GM18520 (cell line): ENCODE data around the gene MAP3K5.
"Not testable (repeated sequence)": the region's sequence is repeated elsewhere in the genome, so short reads cannot be mapped to it uniquely, and the experiment has no call there.

Experiments
- ATAC-seq: cut with Tn5 transposase; IDR thresholded peaks from one replicate; pipeline ENCODE4 v1.9.1; 2021; ENCODE audit not compliant: unreplicated experiment

Gene MAP3K5

DNA sequence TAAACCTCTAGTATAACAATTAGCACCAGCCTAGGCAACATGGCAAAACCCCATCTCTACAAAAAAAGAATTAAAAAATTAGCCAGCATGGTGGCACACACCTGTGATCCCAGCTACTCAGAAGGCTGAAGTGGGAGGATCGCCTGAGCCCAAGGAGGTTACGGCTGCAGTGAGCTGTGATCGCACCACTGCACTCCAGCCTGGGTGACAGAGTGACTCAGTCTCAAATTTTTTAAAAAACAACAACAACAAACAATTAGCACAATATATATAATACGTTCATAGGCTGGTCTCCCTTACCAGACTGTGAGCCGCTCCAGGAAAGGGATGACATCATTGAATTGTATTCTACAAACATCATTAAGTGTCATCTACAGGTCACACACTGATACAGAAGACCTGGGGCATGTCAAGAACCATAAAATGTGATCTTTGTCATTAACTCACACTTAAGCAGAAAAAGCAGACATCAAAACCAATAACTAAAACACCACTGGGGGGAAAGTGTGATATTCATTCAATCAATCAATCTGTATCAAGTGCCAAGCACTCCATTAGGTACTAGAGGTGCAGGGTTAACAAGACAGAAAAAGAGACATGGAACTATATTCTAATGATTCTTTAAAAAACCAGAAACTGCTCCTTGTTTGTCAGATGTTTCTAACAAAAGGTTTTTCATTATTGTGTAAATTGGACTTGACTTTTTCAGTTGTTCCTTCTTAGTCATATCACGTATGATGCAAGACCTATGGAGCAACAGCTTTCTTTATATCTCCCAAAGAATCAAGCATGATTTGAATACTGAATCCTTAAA is 17.8 kb downstream of the MAP3K5 start:
- ATAC-seq = no peak

DNA sequence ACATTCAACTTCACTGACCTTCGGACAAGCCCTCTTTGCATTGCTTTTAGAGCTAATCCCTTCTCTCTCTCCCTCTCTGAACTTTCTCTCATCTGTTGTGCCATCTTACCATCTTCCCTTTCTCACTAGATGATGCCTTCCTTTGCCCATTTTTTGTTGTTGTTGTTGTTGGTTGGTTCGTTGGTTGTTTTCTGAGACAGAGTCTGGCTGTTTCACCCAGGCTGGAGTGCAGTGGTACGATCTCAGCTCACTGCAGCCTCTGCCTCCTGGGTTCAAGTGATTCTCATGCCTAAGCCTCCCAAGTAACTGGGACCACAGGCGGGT is 18.8 kb downstream of the MAP3K5 start:
- ATAC-seq = no peak

DNA sequence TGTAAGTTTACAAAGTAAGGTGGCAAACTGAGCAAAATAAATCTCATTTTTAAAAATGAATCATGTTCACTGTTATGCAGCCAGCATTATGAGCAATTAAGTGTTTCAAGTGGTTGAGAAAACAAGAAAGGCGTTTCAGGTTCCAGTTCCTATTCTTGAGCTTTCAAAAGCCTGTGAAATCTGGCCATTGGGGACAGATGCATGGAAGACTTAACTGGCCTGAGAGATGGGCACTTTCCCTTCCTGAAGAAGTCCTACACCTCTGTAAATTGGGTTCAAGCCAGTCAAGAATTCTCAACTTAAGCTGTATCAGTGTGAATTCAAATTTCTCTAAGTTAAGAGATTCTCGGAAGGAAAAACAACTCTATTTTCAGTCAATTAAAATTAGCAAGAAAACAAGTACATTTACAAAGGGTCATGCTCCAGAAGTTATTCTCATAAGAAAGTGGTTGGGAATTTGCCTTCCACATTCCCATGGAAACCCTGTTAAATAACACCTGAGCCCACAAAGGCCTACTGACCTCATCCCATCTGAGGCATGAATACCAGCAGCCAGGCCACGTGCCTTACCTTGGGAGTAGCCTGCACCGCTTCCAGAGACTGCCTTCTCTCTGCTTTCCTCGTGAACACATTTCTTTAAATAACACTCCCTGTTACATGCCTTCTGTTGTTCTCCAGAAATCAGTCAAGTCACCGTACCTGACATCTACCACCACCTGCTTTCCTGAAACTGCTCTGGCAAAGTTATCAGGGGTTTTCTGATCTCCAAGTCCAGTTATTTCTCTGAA is 19.4 kb downstream of the MAP3K5 start:
- peak; percentile 76 for ATAC-seq

DNA sequence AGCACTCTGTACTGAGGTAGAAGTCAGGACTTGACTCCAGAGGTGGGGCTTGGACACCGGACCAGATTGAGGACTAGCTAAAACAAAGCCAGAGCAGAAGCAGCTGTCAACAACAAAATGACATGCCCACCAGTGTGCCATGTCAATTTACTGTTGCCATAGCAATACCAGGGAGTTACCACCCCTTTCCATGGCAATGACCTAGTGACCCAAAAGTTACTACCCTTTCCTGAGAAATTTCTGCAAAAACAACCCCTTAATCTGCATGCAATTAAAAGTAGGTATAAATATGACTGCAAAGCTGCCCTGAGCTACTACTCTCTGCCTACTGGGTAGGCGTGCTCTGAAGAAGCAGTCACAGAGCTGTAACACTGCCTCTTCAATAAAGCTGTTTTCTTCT is 21.0 kb downstream of the MAP3K5 start:
- no peak for ATAC-seq

DNA sequence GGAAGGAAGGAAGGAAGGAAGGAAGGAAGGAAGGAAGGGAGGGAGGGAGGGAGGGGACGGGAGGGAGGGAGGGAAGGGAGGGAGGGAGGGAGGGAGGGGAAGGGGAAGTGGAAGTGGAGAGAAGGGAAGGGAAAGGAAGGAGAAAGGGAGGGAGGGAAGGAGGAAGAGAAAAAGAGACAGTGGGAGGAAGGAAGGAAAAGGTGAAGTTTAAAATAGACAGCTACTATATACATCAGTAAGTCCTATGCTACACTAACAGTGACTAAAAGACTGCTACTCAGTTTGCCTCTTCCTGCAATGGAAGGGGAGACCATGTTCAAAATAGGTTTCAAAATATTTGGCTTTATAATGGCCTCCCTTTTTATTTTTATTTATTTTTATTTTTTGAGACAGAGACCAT is 22.5 kb downstream of the MAP3K5 start:
- no peak for ATAC-seq

DNA sequence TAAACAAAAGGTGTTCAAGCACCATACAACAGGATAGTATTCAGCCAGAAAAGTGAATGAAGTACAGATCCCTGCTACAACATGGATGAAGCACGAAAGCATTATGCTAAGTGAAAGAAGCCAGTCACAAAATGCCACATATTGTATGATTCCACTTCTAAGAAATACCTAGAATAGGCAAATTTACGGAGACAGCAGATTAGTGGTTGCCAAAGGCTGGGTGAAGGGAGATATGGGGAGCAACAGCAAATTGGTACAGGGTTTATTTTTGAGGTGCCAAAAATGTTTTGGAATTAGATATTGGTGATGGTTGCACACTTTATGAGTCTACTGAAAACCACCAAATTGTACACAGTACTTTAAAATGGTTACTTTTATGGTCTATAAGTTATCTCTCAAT is 23.2 kb downstream of the MAP3K5 start:
- ATAC-seq = no peak

DNA sequence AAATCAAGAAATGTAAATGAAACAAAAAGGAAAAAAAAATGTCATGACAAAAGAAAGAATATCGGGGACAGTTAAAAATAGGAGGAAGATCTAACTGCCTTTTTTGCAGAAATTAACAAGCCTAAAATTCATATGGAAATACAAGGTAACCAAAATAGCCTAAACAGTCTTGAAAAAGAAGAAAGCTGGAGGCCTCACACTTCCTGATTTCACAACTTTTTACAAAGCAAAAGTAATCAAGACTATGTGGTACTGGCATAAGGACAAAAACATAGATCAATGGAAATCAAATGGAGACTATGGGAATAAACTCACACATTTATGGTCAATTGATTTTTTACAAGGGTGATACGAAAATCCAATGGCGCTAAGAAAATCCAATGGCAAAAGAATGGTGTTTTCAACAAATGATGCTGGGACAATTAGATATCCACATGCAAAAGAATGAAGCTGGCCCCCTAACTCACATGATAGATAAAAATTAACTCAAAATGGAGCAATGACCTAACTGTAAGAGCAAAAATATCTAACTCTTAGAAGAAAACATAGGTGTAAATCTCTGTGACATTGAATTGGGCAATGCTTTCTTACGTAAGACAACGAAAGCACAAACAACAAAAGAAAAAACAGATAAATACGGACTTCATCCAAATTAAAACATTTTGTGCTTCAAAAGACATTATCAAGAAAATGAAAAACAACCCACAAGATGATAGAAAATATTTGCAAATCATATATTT is 24.5 kb downstream of the MAP3K5 start:
- no peak for ATAC-seq

DNA sequence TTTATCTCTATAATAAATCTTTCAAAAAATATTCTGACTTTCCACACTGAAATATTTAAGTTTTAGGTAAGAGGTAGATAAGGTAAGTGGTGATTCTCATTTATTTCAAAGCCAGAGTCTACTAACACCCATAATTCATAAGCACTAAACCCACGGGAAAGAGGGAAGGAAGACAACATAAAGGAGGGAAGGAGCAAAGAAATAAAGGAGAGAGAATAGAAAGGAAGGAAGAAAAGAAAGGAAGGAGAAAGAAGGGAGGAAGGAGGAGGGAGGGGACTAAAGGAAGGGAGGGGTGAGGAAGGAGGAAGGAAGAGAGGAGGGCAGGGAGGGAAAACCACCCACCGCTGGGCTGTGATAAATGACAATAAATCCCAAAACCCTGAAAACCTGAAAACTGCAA is 25.2 kb downstream of the MAP3K5 start:
- no peak for ATAC-seq

DNA sequence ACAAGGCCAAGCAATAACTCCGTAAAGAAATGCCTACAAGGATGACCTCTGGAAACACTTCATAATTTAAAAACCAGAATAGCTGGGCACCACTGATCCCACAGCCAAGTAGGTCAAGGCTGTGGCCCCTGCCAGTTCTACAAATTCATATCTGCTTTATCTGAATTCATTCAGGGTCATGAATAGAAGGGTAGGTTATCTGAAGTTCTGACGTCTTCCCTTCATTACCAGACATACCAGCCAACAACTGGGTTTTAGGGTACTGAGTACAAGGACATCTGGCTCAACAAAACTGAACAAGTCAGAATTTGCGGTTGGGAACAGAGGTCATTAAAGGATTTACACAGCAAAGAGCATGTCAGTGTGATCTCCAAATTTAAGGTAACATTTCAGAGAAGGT is 26.0 kb downstream of the MAP3K5 start:
- ATAC-seq = no peak

DNA sequence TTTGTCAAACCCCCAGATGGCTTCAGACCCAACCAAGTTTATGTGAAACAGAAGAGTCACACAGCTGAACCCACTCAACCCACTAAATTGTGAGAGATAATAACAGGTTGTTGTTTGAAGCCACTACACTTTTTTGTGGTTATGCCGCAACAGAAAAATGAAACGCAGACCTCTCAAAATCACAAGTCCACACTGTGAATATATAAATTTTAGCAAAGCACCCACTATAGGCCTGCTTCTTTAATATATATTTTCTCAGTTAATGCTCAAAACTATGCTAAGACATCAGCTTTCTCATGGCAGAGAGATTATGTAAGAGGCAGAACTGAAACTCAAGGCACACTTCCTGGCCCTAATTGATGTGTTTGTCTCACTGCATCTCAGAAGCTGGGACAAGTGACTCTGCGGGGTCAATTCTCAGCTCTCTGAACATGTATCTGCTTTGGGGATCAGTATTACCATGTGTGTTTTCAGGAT is 27.7 kb downstream of the MAP3K5 start:
- ATAC-seq = peak; percentile 24

DNA sequence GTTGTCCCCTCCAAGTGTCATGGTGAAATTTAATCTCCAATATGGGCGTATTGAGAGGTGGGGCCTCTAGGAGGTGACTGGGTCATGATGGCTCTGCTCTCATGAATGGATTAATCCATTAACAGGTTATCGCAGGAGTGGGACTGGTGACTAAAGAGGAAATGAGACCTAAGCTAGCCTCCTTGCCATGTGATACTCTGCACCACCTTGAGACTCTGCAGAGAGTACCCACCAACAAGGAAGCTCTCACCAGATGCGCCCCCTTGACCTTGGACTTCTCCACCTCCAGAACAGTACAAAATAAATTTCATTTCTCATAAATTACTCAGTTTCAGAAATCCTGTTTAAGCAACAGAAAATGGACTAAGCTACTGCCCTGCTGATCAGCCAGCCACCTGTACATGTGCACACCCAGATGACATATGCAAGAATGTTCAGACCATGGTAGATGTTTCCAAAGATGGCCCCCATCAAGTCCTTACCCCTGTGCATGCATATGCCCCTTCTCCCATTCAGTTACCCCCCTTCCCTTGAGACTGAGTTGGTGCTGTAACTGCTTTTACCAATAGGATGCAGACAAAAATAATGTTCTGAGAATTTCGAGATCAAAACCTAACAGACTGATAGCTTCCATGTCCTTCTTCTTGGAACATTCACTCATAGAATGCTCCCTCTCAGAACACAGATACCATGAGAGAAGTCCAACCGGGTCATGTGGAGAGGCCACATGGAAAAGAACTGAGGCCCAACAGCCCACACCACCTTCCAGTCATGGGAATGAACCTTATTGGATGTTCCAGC is 28.4 kb downstream of the MAP3K5 start:
- ATAC-seq = peak; percentile 25

DNA sequence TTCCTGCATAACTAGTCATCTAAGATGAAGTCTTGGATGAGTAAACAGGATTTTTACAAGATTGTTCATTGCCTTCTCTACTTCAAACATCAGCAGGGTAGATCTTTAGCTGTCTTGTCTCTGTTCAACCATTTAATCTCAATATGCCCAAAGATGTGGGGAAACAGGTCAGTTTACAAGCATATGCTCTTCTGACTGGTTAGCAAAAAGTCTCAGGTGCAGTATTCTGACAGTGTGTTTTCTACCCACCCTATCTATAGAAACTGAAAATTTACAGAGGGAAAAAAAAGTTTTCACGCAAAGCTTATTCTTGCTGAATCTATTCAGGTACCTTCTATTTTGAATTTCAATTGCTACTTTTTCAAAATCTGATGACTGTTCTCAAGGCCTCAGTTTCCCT is 29.0 kb downstream of the MAP3K5 start:
- peak; percentile 26 for ATAC-seq

DNA sequence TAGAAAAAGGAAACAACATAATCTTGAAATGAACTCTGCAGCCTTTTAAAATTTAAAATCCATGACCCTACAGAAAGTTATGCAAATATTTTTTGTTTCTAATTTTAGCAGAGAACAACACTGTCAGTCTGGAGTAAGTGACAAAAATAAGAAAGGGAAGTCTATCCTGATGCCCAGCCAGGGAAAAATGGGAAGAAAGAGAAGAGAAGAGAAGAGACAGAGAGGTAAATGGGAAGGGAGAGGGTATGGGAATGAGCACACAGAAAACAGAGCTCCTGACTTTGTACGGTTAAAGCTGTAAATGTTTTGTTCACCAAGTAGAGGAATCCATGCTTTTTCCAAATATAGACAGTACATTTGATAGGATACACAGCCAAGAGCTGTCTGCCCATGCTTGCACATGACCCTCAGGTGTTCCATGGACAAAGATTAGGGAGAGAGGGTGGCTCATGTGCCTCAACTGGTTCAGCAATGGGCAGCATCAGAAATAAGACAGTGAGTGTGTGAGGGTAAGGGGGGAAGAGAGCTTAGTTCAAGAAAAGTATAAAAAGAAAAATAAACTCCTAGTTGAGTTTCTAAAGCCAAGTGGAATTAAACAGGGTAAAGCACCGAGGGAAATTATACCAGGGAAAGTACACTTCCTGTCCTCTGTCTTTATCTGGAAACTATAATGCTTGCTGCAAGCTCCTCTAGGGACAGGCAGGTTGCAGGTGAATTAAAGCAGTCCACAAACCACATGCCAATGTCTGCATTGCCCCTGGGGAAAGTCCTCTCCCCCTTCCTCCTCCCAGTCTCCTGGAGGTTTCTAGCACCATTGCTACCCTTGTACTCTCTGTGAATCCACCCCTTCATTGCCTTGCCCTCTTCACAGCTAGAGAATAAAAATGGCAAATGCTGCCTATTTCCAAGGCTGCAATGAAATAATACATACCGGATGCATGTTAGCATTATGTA is 30.0 kb downstream of the MAP3K5 start:
- no peak for ATAC-seq

DNA sequence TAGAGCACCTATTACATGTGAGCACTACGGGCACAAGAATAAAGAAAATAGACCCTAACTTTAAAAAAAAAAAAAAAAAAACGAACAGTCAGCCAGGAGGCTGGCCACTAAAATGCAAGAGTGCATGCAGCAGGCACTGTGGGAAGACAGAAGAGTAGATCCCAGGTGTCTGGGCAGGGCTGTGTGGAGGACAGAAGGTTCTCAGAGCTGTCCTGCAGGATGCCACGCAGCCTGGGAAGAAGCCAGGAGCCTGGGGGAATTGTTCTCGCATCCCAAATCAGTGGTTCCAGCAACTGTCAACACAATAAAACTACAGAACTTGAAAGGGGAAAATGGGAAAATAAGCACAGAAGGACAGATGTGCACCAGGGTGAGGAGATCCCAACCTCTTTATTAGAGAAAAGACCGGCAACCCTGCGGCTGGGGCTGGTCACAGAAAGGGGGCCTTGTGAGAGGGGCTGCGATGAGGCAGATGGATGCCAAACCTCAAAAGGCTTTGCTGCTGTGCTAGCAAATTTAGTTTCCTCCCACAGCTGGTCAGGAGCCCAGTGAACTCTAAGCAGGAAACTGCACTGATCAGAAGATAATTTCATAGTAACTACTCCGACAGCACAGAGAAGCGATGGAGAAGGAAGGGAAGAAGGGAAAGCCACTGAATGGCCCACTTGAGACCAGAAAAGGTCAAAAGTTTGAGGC is 30.9 kb downstream of the MAP3K5 start:
- no peak for ATAC-seq

DNA sequence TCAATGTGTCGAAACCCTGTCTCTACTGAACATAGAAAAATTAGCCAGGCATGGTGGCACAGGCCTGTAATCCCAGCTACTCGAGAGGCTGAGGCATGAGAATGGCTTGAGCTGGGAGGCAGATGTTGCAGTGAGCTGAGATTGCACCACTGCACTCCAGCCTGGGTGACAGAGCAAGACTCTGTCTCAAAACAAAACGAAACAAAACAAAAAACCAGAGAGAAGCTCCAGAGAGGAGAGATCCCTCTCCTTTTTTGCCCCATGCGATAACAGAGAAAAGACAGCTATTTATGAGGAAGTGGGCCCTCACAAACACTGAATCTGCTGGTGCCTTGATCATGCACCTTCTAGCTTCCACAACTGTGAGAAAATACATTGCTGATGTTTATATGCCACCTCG is 31.5 kb downstream of the MAP3K5 start:
- ATAC-seq = not testable (repeated sequence)

DNA sequence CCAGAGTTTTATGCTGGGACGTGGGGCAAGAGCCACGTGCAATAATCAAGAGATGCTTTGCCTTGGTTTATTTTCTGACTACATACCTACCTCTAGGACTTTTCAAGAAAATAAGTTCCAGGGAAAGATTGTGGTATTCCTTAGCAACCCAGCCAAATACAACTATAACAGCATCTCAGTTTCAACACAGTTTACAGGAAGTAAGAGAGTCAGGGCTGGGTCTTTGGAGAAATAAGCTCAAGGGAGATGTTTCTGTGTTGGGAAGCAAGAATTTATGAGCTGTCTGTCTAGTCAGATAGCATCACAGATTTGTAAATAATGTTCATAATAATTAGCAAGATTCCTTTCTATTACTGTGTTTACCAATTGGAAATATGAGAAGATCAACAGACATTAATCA is 35.1 kb downstream of the MAP3K5 start:
- ATAC-seq = no peak

DNA sequence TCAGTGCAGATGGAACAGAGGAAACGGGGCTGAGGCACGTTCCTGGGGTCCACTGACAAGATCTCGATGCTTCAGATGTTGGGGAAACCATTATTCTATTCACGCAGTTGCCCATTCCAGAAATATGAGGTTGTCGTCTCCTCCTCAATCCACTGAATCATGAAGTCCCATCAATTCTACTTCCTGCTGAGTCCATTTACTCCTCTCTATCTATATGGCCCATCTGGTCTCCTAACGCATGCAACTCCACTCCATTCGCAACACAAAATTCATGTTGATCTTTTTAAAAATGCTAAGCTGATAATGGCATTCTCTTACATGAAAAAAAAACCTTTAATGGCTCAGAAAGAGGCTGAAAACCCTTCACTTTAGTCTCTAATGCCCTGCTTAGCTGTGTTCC is 37.5 kb downstream of the MAP3K5 start:
- ATAC-seq = no peak

DNA sequence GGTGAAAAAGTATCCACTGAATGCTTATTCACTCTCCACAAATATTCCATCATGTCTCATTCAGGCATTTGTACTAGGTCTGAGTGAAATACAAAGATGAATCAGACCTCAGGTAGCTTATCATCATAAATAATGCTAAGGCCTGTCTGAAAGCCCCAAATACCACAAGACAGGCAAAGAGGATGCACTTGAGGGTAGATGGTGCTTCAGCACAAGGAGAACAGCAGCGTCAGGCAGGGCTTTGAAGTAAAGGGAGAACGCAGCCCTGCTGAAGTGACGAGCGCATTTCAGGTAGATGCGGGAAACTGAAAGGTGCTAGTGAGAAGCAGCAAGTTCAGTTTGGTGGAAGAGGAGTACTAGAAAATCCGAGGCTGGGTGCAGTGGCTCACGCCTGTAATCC is 38.7 kb downstream of the MAP3K5 start:
- no peak for ATAC-seq

DNA sequence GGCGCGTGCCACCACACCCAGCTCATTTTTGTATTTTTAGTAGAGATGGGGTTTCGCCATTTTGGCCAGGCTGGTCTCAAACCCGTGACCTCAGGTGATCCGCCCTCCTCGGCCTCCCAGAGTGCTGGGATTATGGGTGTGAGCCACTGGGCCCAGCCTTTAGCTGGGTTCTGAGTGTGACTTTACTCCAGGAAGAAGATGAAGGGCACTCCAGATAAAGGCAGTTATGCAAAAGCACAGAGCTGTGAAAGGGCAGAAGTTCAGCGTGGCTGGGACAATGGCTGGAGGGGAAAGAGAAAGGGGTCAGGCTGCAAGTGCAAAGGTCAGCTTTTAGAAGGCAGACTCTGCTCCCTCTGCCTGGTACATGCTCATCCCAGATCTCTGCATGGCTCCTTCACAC is 39.7 kb downstream of the MAP3K5 start:
- ATAC-seq = no peak
